Measurements from ENCODE around the gene MISFA.
"Not testable (repeated sequence)": the region's sequence is repeated elsewhere in the genome, so short reads cannot be mapped to it uniquely, and the experiment has no call there.

The MISFA gene

DNA sequence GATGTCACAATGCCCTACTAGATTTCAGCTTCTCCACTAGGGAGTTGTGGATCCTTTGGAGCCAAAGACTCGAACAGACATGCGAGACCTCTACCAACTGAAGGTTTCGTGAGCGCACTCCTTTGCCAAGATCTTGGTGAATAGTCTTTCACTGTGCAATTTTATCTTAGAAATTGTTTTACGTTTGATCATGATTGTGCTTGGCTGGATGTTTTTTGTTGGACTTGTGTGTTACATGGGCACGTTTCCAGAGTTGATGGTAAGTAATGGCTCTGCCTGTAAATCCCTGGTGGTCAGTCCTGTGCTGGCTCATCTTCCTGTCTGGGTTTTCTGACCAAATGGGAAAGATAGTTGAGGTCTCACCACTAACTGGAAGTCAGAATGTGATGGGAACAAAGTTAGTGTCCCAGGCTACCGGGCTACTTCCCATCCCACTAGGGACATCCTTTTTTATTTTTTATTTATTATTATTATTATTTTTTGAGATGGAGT lies at the start of gene MISFA:
Gene MISFA, plus strand, starts transcription at position 51 of the 492 bp plus-strand sequence. Its CDS starts 140 bp downstream, at position 191.
- no peak for DNase-seq (ENCODE audit: low read depth in 2 of 2)

DNA sequence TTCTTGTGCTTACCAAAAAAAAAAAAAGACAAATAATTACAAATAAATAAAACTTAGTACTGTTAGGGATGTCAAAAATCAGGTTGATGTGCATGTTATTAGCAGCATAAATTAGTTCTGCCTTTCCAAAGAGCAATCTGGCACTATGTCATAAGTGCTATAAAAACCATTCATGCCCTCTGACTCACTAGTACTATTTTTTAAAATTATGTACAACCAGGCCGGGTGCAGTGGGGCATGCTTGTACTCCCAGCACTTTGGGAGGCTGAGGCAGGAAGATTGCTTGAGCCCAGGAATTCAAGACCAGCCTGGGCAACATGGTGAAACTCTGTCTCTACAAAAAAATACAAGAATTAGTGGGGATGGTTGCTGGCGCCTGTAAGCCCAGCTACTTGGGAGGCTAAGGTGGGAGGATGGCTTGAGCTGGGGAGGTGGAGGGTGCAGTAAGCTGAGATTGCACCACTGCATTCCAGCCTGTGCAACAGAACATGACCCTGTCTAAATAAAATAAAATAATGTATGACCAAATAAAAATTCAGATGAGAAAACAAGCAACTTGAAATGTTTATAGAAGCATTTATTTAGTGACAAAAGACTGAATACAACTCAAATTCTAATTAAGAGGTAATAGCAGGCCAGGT lies 36.4 kb upstream of the MISFA start:
- no peak for DNase-seq (ENCODE audit: low read depth in 2 of 2)

DNA sequence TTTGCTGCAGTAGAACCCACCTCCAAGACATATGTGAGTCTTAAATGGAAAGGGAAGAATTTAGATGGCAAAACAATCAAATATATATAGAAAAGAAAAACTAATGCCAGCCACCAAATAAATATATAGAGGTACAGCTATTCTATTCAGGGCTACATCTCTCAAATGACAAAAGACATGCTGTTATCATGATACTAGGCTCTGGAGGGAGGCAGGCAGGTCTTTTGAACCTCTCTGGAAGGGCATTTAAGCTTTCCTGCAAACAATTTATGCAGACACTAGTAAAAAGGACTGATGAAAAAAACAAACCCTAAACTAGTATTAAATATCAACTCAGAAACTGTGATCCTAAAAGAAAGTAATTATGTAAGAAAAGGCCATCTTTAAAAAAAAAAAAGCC lies 35.4 kb upstream of the MISFA start:
- no peak for DNase-seq (ENCODE audit: low read depth in 2 of 2)

DNA sequence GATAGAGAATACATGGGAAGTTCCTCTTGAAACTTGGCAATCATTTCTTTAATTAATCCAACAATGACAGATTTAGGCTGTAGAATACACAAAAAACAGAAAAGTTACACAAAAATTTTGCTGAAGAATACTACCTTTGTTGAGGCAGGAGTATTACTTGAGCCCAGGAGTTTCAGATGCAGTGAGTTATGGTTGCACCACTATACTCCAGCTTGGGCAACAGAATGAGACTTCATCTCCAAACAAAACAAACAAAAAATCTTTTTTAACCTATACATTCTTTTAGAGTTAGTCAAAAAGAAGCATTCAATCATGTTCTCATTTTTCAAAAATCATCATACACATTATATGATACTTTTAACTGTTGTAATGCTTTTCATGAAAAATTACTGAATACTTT lies 33.2 kb upstream of the MISFA start:
- no peak for DNase-seq (ENCODE audit: low read depth in 2 of 2)

DNA sequence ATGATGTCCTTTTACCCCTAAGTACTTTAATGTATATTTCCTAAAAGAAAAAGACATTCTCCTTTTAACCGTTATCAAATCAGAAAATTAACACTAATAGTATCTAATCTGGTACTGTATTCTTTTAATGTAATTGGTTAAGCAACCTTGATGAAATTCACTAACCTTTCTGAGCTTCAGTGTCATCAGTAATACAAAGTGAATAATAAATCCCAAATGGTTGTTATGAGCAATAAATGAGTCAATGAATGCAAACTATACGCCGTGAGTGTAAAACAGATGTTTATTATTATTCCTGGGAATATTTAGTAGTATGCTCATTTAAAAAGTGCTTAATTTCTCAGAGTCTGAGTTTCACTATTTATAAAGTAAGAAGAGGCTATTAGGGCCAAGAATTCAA lies 32.5 kb upstream of the MISFA start:
- DNase-seq (ENCODE audit: low read depth in 2 of 2), result no peak

DNA sequence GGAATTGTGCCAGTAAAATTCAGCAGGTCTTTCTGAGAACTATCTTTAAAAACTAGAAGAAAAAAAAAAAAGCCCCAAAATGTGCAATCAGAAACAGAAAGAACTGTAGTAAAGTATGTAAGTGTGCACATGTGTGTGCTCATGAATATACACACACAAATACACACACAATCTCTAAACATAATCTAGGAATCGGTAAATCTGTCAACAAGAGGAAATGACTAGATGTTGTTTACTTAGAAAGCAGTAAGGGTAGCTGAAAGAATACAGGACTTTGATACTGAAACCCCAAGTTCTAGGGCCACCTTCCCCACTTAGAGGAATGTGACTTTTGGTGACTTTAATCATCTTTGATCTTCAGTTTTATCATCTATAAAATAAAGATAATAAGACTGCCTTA lies 24.2 kb upstream of the MISFA start:
- DNase-seq (ENCODE audit: low read depth in 2 of 2), result no peak

DNA sequence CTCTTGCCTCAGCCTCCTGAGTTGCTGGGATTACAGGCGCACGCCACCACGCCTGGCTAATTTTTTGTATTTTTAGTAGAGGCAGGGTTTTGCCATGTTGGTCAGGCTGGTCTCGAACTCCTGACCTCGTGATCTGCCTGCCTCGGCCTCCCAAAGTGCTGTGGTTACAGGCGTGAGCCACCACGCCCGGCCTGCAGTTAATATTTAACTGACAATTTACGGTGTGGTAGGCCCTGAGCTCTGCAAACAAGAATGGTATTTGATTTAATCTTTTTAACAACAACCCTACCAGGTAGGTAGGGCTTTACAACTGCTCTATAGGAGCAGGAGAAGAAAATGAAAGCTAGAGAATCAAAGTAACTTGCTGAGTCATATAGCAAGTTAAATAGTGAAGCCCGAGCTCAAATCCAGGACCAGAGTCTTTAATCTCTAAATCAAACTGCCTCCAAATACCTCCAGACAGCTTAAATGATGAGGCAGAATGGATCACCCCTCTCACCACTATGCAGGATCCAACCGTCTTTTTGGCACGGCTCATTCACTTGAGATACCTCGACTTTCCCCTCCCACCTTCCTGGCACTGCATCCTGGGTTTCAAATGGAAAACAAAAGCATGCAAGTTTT lies 20.5 kb upstream of the MISFA start:
- DNase-seq (ENCODE audit: low read depth in 2 of 2), result no peak

DNA sequence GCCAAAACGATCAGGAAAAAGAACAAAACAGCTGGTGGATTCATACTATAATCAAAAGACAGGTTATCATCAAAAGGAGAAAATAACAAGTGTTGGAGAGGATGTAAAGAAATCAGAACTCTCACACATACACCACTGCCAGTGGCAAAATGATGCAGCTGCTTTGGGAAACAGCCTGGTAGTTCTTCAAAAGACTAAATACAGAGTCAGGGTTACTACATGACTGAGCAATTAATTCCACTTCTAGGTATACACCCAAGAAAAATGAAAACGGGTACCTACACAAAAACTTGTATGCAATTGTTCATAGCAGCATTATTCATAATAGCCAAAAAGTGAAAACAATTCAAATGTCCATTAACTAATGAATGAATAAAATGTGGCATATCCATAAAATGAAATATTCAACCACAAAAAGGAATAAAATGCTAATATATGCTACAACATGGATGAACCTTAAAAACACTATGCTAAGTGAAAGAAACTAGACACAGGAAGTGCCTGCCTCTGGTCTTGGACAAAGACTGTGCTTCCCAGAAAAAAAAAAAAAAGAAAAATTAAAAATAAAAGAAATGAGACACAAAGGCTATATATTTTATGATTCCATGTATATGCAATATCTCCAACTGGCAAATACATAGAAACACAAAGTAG lies 19.3 kb upstream of the MISFA start:
- DNase-seq (ENCODE audit: low read depth in 2 of 2), result no peak

DNA sequence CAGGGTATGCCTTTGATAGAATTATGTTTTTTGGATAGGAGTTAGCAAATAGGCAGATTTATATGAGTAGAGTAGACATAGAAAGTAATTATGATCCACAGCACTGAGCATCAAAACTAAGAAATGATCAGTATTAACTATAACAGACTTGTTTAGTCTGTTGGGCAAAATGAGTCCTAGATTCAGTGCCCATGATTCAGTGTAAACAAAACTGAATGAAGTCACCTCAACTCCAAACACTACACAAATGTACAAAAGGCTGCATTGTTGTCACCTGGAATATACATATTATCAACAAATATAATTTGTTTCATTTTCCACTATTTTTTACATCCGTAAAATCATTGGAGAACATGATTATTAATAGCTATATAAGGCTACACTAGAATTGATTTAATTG lies 17.8 kb upstream of the MISFA start:
- DNase-seq (ENCODE audit: low read depth in 2 of 2), result no peak

DNA sequence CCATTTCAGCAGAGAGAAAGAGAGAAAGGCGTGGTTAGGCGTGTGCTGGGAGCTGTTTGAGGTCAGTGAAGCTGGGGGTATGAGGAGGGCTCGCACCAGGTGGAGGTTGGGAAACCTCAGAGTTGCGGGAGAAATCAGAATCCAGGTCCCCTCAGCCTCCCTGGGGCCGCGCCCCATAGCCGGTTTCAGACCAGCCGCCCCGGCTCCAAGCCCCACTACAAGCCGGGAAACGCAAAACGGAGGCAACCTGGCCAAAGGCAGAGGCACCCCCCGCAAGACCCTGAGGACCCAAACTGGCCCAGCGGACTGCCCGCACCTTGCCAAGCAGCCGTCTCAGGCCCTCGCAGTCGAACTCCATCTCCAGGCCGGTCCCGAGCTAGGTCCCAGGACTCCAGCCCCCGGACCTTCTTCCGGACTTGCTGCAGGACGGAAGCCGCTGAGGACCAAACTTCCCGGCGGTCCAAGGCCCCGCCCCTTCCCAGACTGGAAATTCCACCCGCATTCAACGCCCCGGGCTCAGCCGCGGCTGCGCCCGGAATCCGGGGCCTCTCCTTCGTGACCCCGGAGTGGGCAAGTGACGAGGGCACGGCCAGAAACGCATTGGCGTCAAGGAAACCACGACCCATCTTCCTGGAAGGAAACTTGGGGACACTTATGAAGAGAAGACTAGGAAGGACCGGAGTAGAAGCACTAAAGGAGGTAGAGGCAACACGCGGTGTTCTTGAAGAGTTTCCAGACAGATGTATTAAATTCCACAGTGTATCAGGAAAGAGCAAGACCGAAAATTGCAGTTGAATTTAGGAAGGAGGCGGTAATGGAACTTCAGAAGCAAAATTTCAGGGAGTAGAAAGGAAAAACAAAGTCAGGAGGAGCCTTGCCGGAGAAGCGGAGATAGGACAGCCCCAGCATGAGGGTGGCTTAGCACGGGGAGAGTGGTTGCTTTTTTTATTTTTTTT lies 11.0 kb upstream of the MISFA start, which contains the start of gene UEVLD:
Gene UEVLD, minus strand, starts transcription at position 438 of the 956 bp plus-strand sequence. Its CDS starts 80 bp downstream, at position 358.
- peak; percentile 30 to 62 for DNase-seq (ENCODE audit: low read depth in 2 of 2)

DNA sequence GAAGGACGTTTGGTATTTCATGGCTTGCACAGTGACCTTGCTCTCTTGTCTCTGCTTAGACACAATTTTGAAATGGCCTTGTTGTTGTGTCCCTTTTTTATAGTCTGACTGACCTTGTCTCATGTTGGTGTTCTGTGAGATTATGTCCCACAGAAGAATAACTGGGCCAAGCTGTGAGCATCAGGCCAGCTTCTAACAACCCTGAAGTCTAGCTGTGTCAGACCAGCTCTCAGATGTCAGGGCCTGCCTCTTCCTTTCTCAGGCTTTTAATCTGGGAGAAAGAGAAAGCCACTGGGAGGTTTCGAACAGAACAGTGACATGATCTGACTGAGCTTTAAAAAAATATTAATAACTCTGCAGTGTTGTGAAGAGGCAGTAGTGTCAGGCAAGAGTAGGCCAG lies 9.0 kb upstream of the MISFA start:
- no peak for DNase-seq (ENCODE audit: low read depth in 2 of 2)

DNA sequence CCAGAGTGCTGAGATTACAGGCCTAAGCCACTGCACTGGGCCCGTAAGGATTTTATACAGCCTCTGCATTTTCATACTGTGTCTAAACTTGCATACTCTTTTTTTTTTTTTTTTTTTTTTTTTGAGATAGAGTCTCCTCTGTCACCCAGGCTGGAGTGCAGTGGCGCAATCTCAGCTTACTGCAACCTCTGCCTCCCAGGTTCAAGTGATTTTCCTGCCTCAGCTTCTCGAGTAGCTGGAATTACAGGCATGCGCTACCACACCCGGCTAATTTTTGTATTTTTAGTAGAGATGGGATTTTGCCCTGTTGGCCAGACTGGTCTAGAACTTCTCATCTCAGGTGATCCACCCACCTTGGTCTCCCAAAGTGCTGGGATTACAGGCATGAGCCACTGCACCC lies 5.5 kb upstream of the MISFA start:
- not testable (repeated sequence) for DNase-seq (ENCODE audit: low read depth in 2 of 2)

DNA sequence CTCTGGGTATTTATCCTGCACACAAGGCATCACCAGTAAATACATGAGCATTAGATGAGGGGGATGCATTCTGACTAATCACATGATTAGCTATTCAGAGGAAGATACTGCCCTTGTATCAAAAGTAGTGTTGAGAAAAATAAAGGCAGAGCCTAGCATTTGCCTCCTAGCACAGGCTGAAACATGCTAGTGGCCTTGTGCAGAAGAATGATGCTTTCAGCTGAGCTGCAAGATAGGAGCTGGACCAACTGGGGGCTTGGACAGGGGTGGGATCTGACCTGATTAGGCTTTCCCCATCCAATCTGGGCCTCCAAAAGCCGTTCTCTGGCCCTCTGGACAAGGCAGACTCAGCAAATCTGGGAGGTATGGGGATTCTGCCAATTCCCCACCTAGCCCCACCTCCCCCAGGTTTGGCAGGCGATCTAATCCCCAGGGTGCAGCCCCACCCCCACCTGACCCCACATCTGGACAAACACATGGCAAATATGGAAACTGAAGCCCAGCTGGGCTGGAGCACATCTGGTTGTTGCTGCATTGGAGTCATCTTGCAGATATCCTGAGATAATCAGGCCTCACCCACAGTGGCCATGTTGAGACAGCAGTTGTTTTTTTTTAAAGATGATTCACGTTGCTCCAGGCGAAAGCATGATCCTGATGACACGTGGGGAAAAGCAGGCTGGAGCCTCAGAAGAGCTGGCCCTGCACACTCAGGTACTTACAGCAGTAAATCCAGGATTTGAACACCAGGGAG lies 4.4 kb upstream of the MISFA start:
- no peak for DNase-seq (ENCODE audit: low read depth in 2 of 2)

DNA sequence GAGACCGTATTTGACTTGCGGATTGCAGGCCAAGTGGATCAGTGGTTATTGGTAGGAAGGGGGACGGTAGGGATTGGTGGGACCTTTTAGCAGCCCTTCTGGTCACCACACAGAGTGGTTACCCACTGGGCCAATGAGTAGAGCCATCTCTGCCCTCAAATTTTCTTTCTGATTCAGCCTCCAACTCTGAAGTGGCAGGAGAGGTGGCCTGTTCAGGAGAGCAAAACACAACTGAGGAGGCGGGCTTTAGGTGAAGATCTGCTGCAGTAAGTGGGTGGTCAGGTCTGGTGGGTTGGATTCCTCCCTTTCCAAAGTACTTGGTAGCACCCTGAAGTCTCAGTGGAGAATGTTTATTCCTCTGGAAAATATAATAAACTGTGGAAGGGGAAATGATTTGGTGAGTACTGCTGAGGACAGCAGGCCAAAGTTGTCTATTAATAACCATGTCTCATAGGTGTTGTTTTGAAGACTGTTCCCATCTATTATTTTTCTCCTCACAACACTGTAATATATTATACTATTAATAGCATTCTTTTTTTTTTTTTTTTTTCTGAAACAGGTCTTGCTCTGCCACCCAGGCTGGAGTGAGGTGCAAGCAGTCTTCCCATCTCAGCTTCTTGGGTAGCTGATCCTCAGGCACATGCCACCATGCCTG lies 1.5 kb downstream of the MISFA start:
- DNase-seq (ENCODE audit: low read depth in 2 of 2), result no peak

DNA sequence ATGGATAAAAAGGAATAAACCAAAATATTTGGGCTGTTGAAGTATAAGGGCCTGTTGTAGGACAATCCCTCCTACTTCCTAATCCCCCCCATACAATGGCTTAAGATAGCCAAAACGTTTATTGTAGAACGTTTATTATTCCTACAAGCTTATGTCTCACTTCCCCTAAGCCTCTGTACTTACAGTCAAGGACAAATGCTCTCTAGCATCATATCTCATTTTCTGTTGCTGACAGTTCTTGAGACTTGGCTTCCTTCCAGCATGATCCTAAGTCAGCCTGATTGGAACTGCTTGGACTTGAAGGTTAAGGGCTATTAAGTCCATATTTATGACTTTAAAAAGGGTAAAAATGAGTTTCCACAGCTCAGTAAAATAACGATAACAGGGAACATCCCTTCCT lies 8.8 kb downstream of the MISFA start:
- DNase-seq (ENCODE audit: low read depth in 2 of 2), result no peak

DNA sequence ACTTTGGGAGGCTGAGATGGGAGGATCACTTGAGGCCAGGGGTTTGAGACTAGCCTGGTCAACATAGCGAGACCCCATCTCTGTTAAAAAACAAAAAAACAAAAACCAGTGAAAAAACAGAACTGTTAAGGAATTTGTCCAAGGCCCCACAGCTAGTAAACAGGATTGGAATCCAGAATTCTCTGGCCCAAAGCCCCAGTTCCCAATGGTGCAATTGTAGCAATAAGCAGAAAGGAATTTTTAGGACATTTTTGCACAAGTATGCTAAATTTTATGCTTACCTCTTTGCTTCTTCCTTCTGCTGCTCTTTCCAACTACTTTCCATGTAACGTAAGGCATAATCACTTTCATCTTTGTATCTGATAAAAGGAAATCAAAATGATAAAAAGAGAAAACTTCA lies 11.6 kb downstream of the MISFA start:
- no peak for DNase-seq (ENCODE audit: low read depth in 2 of 2)

DNA sequence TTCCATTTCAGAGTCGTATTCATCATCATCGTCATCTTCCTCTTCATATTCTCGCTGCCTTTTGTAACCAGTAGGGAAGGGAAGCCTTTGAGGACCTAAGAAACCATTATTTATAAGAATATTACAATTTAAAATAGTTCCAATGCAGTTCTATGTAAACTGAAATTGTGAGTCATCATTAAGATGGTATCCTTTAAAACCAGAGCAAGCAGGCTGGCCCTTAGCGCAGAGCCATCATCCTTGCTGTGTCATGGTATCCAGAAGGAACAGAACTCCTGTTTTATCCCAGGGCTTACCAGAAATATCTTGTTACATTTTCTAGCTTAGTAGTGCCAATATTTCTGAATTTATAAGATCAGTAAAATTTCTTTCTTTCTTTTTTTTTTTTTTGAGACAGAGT lies 12.8 kb downstream of the MISFA start:
- DNase-seq (ENCODE audit: low read depth in 2 of 2), result no peak

DNA sequence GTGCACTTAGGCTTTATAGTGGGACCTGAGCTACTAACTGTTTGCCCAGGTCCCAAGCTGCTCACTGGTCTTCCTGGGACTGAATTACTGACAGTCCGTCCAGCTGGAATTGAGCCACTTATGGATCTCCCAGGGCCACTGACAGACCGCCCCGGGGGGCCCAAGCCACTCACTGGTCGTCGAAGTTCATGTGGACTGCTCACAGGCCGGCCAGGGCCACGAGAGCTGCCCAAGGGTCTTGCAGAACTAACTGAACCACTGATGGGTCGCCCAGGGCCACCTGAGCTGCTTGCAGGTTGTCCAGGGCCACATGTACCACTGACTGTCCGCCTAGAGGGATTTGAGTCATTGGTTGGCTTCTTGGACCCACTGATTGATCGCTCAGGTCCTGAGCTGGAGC lies 15.1 kb downstream of the MISFA start:
- DNase-seq (ENCODE audit: low read depth in 2 of 2), result no peak

DNA sequence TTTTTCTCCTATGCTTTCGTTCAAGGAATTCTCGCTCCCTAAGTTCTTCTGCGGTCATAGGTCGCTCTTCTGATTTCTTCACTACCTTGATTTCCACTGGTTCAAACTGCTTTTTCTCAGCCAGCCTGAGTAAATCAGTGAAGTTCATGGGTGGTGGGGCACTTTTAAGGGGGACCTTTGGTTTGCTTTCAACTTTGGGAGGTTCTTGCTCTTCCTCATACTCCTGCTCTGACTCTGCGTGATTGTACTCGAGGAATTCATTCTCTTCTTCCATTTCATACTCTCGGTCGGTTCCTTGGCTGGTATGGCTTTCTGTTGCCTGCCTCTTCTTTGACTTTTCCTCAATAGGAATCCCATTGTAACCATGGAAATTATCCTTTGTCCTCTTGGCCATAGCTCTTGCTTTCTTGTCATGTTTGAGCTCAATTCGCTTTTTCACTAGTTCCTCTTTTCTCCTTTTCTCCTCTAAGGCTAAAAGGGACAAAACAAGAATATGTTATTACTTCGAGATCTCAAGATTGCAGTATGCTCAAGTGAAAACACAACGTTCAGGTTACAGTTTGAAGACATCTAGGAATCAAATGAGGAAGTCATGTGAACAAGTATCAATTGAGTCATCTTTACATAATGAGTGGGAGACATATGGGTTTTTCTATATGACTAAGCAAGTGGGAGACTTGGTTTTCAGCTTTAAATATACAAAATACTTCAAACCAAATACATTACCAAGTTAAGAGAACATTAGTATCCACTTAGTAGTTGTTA lies 16.2 kb downstream of the MISFA start:
- no peak for DNase-seq (ENCODE audit: low read depth in 2 of 2)

Measured in stimulated activated CD8-positive, alpha-beta memory T cell treated with anti-CD3 and anti-CD28 coated beads, Interleukin-7, amount 100 ng/mL, for 4 hours (primary cell).